Activated naive CD4-positive, alpha-beta T cell (primary cell): ENCODE results near the gene RPS6KL1.
A peak's percentile ranks its signal among the peaks of the same experiment; 100 is the strongest.

Source experiments
- DNase-seq, 4 experiments: peaks; one replicate each; lab custom pipeline; 2025; lab: John Stamatoyannopoulos, UW

The RPS6KL1 gene

GRCh38 chr14:74911221-74911620 lies 11.8 kb downstream of the RPS6KL1 start:
- no peak for DNase-seq

DNA sequence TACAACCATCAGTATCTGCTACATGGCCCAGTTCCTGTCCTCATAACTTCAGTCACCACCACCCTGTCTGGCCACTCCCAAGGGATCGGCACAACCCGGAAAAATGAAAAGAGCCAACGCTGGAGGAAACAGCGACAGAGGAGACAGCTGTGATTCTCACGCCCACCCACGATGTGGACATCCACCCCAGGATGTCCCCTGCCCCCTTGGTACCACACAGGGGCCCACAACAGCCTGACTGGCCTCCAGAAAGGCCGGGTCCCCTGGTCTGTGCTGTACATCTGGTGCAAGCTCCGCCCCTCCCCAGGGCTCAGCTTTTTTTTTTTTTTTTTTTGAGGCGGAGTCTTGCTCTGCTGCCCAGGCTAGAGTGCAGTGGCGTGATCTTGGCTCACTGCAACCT lies 12.5 kb downstream of the RPS6KL1 start:
- DNase-seq, result no peak

GRCh38 chr14:74909911-74910310 lies 13.1 kb downstream of the RPS6KL1 start:
- no peak for DNase-seq

GRCh38 chr14:74909501-74909900 lies 13.6 kb downstream of the RPS6KL1 start:
- no peak for DNase-seq

GRCh38 chr14:74908861-74909341 lies 14.2 kb downstream of the RPS6KL1 start:
- no peak for DNase-seq

GRCh38 chr14:74907744-74908143 lies 15.3 kb downstream of the RPS6KL1 start:
- no peak for DNase-seq

GRCh38 chr14:74906925-74907521 lies 16.0 kb downstream of the RPS6KL1 start:
- DNase-seq, result no peak

DNA sequence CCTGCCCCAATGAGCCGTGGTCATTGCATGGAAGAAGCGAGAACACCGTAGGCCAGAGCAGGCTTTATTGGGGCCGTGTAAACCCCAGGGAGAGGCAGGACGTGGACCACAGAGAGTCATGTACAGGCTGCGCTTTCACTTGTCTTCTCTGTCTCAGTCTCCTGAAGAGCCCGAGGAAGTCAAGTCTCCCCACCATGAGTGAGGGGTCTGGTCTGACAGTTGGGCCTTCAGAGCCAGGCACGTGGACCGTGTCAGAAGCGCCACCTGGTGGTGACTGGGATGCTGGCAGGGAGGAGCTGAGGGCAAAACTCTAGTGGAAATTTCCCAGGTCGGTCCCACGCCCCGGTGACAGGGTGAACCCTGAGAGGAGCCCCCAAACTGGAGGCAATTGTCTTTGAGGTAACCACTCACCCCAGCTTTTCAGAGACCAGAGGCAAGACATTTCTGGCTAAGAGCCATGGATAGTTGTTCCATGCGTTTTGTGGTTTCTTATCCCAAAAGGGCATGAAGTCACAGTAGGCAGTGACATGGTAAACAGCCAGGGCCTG lies 17.4 kb downstream of the RPS6KL1 start:
- DNase-seq, result peak; percentile 55 to 81 (median 70)

DNA sequence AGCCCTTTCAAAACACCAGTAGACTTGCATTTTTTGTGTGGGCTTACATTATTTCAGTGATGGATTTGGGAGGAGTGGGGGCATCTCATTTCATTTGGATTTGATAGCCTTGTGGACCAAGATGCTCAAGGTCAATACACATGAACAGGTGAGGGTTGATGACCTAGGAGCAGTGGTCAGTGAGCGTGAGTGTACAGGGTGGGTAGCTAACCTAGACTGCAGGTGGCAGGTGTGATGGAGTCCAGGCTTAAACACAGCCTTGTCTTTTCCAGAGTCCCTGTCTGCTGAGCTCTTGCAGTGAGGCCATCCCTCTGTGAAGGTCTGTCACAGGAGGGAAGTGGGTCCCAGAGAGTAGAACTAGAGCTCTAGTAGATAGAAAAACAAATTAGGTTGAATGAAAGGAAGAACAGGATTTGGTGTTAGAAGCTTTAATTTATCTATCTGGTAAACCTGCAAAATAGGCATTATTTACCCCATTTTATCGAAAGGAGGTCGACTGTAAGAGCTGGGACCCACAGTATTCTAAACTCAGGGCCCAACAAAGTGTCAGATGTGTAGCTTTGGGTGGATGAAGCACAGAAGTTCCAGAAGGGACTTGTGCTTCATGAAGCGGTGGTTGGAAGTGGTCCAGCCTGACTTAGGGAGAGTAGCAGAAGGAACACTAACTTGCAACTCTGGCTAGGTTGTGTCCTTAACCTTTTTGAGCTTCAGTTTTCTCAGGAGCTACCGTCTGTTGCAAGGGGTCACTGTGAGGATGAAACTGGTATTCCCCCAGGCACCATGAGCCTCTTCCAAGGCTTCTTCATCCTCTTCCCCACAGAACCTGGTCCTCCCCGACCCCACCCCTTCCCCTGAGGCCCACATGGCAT lies 18.2 kb downstream of the RPS6KL1 start:
- no peak for DNase-seq

- no peak for DNase-seq
Measured at GRCh38 chr14:74902941-74903705, 19.9 kb downstream of the RPS6KL1 start.

- DNase-seq, result no peak
Measured at GRCh38 chr14:74898694-74899093, 24.4 kb downstream of the RPS6KL1 start.

DNA sequence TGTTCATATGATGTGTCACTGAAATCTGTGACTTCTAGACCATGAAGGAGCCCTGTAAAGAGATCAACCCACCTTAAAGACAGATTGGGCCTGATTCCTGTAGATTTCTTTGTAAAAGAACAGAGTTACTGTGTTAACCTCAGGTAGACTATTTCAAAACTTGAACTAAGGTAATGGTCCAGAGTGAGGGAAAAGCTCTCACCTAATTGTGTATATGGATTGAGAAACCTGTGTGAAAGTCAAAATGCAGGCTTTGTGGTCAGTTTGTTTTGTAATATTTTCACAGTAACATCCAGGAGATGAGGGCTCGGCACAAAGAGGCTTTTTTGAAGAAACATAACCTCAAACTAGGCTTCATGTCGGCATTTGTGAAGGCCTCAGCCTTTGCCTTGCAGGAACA lies 25.0 kb downstream of the RPS6KL1 start:
- DNase-seq, result no peak

- no peak for DNase-seq
Measured at GRCh38 chr14:74897642-74898041, 25.4 kb downstream of the RPS6KL1 start.

- no peak for DNase-seq
Measured at GRCh38 chr14:74896400-74896799, 26.7 kb downstream of the RPS6KL1 start.

DNA sequence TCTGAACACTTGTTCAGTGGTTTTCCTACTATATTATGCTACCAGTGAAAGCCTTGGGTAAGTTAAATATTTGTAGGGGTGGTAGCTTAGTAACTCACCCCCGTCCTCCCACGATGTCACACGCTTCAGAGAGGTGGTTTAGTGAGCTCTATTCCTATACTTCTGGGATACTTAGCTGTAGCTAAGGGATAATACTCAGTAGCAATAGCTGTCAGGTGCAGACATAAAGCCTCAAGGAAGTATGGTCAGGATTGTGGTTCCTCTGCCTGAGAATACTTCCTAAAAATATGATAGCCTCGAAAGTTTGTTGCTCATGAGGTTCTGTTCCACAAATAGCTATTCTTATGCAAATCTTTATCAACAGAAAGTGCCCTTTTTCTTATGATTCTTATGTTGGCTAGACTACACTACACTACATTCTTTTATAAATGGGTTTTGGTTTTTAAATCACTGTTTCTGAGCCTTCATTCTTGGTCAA lies 29.4 kb downstream of the RPS6KL1 start:
- no peak for DNase-seq

DNA sequence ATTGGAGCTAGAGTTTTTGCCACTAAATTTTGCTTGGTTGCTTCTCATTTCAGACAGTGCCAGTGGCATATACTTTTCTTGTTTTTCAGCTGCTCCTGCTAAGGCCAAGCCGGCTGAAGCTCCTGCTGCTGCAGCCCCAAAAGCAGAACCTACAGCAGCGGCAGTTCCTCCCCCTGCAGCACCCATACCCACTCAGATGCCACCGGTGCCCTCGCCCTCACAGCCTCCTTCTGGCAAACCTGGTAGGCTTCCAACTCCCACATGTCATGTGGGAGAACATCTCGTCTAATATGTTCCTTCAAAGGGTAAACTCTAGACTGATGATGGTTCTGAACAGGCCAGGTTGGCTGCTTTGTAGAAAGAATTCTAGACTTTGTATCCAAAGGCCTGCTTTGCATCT lies 30.3 kb downstream of the RPS6KL1 start:
- DNase-seq, result no peak

DNA sequence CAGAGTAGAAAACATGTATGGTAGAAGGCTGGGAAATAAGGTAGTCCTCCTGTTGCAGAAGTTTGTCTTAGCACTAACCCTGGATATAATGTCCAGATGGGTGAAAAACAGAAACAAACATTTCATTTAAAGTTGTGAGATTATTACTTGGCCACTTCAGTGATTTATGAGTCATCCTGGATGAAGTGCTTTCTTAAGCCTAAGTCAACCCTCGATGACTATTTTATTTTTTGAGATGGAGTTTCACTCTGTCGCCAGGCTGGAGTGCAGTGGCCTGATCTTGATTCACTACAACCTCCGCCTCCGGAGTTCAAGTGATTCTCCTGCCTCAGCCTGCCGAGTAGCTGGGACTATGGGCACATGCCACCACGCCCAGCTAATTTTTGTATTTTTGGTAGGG lies 31.2 kb downstream of the RPS6KL1 start:
- DNase-seq, result no peak

GRCh38 chr14:74890262-74890661 lies 32.8 kb downstream of the RPS6KL1 start:
- DNase-seq, result no peak

GRCh38 chr14:74888164-74889158 lies 34.6 kb downstream of the RPS6KL1 start:
- no peak for DNase-seq

DNA sequence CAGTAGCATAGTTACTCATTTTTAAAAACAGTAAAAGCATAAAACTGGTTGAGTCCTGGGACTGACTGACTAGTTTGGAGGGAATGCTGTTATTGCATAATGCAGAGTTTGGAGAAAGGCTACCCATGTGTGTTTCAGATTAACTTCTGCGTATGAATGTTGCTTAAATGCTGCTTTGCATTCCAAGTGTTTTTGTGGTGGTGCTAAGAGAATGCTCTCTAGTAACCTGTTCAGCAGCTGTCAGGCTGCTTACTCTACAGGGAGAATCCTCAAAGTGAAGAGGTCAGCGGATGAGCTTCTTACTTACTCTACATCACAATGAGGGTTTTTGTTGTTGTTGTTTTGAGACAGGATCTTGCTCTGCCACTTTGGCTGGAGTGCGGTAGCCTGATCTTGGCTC lies 37.1 kb downstream of the RPS6KL1 start:
- no peak for DNase-seq
